GM12873 (cell line): ENCODE data around the gene EPHA7.

ENCODE experiments used
- TF ChIP-seq, protein P1 (sequence below): IDR thresholded peaks from 2 replicates; pipeline ENCODE4 v1.5.1; 2012; ENCODE audit warnings: low read depth, mild to moderate bottlenecking, moderate library complexity, low read length, control low read depth; ENCODE audit not compliant: insufficient read depth; ENCODE audit errors: missing control alignments

EPHA7 gene

DNA sequence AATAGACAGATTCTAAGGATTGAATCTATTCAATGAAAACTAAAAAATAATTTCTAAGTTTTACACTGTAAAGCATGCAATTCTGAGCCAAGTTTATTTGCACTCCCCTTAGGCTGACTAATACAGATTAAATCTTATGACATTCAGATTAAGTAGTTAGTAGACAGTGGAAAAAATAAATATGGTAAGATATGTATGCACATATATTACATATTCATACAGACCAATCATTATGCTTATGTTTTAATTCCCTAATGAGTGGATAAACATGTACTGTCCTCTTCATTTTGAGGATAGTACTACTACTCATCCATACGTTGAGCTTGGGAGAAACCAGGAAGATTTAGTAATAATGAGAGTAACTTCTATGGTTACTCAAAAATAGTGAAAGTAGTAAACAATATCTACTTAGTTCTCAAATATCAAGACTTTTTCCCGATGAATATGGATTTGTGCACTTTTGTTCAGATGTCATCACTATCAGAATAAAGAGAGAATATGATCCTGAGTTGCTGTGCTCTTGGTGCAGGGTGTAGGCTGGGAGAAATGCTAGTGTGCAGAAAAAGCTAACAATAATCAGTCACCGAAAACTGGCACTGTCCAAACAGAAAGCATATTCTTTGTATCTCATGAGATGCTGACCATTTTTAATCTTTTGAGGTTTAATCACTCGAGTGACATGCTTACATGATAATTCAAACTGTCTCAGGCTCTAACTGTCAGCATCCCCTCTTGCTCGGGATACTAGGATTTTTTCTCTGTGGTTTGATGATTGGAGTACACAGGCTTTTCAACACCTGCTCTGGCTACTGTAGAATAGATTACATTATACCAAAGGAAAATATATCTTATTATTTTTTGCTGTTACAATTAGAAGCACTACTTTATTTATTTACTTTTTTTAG, 111.6 kb downstream of the EPHA7 start:
- TF ChIP-seq, protein P1, sequence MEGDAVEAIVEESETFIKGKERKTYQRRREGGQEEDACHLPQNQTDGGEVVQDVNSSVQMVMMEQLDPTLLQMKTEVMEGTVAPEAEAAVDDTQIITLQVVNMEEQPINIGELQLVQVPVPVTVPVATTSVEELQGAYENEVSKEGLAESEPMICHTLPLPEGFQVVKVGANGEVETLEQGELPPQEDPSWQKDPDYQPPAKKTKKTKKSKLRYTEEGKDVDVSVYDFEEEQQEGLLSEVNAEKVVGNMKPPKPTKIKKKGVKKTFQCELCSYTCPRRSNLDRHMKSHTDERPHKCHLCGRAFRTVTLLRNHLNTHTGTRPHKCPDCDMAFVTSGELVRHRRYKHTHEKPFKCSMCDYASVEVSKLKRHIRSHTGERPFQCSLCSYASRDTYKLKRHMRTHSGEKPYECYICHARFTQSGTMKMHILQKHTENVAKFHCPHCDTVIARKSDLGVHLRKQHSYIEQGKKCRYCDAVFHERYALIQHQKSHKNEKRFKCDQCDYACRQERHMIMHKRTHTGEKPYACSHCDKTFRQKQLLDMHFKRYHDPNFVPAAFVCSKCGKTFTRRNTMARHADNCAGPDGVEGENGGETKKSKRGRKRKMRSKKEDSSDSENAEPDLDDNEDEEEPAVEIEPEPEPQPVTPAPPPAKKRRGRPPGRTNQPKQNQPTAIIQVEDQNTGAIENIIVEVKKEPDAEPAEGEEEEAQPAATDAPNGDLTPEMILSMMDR = no peak

DNA sequence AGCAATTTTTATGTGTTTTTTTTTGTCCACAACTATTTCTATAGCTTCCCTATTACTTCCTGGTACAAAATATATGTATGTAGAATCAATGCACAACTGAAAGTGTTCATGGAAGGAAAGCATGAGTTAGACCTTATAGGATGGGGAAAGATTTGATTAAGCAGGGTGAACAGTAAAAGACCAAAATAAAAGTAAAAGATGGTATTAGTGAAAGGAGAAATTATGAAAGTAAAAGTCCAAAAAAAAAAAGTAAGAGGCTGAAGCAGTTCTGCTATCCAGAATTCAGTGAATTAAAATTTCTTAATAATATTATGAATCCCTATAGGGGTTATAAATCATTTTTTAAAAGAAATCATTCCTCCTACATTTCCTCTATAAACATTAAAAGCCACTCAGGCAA, 114.3 kb downstream of the EPHA7 start:
- TF ChIP-seq, protein P1 = no peak

DNA sequence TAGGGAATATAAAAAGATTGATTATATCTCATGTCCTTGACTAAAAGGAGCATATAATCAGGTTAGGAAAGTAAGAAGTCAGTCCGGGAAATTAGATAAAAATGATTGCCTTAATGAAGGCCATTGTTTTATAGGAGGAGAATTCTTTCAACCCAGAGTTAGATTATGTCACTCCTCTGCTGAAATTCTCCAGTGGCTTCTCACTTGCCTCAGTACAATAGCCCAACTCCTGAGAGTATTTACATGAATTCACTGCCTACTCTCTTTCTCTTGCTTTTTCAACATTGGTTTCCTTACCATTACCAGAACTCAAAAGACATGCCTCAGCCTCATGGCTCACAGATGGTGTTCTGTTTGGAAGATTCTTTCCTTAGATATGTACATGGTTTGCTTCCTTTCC, 114.9 kb downstream of the EPHA7 start:
- TF ChIP-seq, protein P1 = no peak

DNA sequence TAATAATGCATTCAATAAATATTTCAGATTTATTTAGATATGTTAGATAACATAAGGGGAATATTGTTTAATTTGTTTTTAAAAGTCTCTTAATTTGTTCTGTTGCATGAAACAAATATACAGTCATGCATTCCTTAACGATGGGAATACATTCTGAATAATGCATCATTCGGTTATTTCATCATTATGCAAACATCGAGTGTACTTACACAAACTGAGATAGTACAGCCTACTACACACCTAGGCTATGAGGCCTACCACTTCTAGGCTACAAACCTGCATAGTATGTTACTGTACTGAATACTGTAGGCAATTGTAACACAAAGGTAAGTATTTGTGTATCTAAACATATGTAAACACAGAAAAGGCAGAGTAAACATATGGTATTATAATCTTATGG, 118.7 kb downstream of the EPHA7 start:
- TF ChIP-seq, protein P1 = no peak

DNA sequence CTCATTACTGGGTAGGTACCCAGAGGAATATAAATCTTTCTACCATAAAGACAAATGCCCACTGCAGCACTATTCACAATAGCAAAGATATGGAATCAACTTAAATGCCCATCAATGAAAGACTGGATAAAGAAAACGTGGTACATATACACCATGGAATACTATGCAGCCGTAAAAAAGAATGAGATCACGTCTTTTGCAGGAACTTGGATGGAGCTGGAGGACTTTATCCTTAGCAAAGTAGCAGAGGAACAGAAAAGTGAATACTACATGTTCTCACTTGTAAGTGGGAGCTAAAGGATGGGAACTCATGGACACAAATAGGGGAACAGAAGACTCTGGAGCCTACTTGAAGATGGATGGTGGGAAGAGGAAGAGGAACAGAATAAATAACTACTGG, 119.7 kb downstream of the EPHA7 start:
- TF ChIP-seq, protein P1 = no peak

DNA sequence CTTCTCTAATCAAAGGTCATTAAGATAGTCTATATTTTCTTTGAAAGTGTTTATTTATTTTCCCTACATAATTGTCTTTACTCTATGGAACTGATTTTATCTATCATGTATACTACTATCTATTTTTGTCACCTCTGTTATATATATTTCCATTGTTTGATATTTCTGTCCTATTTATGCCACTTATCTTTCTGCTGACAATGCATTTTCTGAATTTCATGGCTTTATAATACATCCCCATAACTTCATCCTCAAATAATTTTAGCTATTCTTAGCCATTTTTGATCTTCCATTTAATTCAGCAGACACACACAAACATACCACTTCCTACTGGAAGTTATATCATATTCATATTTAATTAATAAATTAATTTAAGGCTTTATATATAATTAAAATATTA, 123.7 kb downstream of the EPHA7 start:
- TF ChIP-seq, protein P1 = no peak

DNA sequence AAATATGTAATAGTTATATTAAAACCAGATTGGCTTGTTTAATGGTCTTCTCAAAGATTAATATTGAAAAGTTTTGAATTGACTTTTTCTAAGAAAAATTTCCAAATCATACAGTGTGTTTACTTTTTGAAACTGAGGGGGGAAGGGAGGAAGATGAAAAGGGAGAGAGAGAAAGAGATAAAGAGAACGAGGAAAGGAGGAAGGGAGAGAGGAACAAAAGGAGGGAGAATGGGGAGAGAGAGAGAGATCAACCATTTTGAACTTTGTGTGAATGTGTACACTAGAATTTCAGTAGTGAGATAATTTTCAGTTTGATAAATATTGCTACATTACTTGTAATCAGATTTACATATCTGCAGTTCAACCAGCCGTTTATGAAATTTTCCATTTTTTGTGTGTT, 124.5 kb downstream of the EPHA7 start:
- TF ChIP-seq, protein P1 = no peak
